A172 (cell line): ENCODE results near the gene ACTG1. TPM values are rescaled to one million over a fixed set of nuclear protein-coding genes. Genes with fewer than 3 reads are reported as not detected.

Source experiments
- DNase-seq: peaks from one replicate; pipeline ENCODE4 v3.0.0-alpha.2; 2015; ENCODE audit warnings: low spot score
- total RNA-seq: library from RNA; depleted of rRNA; stranded (reverse); fragments of >200 nt; shearing (Covaris generic); gene quantifications from 2 replicates; pipeline ENCODE4 v1.2.3, GENCODE V29; 2014

ACTG1 gene
- total RNA-seq, 1 experiment from 2014 or later, result 5,134 TPM

- DNase-seq, result no peak
Observed at GRCh38 chr17:81498953-81499600, 13.5 kb downstream of the ACTG1 start.

- DNase-seq, result no peak
Observed at GRCh38 chr17:81494626-81495377, 17.8 kb downstream of the ACTG1 start.

GRCh38 chr17:81493198-81494038 is 19.2 kb downstream of the ACTG1 start:
- no peak for DNase-seq

- no peak for DNase-seq
Observed at GRCh38 chr17:81492706-81493105, 19.9 kb downstream of the ACTG1 start.

- no peak for DNase-seq
Observed at GRCh38 chr17:81492202-81492601, 20.4 kb downstream of the ACTG1 start.

GRCh38 chr17:81491761-81492160 is 20.8 kb downstream of the ACTG1 start:
- DNase-seq, result no peak

GRCh38 chr17:81491181-81491581 is 21.4 kb downstream of the ACTG1 start:
- DNase-seq, result no peak

- DNase-seq, result no peak
Observed at GRCh38 chr17:81489998-81490992, 22.3 kb downstream of the ACTG1 start.

- DNase-seq, result no peak
Observed at GRCh38 chr17:81489012-81489997, 23.3 kb downstream of the ACTG1 start.

GRCh38 chr17:81488276-81488860 is 24.2 kb downstream of the ACTG1 start:
- DNase-seq, result no peak

GRCh38 chr17:81487487-81488275 is 24.9 kb downstream of the ACTG1 start:
- no peak for DNase-seq

GRCh38 chr17:81487089-81487486 is 25.5 kb downstream of the ACTG1 start:
- no peak for DNase-seq

GRCh38 chr17:81486199-81486810 is 26.3 kb downstream of the ACTG1 start:
- no peak for DNase-seq

- DNase-seq, result peak; percentile 57
Observed at GRCh38 chr17:81484195-81484979, 28.2 kb downstream of the ACTG1 start.

GRCh38 chr17:81483862-81484194 is 28.8 kb downstream of the ACTG1 start:
- no peak for DNase-seq

GRCh38 chr17:81483085-81483861 is 29.3 kb downstream of the ACTG1 start:
- DNase-seq, result no peak

- DNase-seq, result no peak
Observed at GRCh38 chr17:81482673-81483072, 29.9 kb downstream of the ACTG1 start.
